Breast epithelium (tissue), 3 donors: ENCODE measurements around the gene KHDRBS1.

Experiments used
- POLR2A ChIP-seq: fragments of 450-650 bp; IDR thresholded peaks from one replicate; pipeline ENCODE4 v1.6.1; 2016; ENCODE audit warnings: antibody characterized with exemption, mild to moderate bottlenecking, moderate library complexity
- POLR2AphosphoS5 ChIP-seq, 3 donors: sonication (generic); formaldehyde crosslinking; IDR thresholded peaks; one replicate each; pipeline ENCODE4 v1.6.1; 2017; ENCODE audit warnings: antibody characterized with exemption in 3 of 3
- TF ChIP-seq, protein P1 (sequence below), 3 donors: fragments of 450-650 bp; IDR thresholded peaks; one replicate each; pipeline ENCODE4 v1.5.1; 2016 to 2017; ENCODE audit warnings: antibody characterized with exemption in 3 of 3, mild to moderate bottlenecking in 3 of 3, moderate library complexity in 3 of 3

DNA sequence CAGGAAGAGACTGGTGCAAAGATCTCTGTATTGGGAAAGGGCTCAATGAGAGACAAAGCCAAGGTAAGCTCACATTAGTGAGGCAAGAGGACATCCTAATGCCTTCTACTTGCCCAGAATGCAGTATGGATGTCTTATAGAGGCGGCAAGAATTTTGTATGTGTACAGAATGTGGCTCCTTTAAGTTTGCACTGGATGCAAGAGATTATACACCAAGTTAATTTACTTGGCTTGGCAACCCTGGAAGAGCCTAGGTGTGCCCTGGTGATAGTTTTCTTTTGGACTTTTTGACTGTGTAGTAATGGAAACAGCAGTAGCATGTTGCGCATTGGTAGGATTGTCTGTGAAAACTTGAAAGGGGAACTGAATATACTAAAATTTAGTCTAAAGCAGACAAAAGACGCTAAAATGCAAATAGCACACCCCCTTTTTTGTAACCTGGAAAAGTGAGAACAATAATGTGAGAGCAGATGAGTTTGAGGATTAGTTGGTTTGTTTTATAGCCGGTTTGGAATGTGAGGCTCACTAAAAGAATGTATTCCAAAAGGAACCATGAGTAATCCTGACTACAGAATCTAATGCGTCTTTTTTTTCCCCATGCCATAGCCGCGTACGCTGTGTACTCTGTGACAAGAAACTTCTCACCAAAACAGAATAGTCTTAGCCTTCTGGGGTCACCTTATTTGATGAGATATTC, 18.1 kb downstream of the KHDRBS1 start:
- TF ChIP-seq, protein P1, sequence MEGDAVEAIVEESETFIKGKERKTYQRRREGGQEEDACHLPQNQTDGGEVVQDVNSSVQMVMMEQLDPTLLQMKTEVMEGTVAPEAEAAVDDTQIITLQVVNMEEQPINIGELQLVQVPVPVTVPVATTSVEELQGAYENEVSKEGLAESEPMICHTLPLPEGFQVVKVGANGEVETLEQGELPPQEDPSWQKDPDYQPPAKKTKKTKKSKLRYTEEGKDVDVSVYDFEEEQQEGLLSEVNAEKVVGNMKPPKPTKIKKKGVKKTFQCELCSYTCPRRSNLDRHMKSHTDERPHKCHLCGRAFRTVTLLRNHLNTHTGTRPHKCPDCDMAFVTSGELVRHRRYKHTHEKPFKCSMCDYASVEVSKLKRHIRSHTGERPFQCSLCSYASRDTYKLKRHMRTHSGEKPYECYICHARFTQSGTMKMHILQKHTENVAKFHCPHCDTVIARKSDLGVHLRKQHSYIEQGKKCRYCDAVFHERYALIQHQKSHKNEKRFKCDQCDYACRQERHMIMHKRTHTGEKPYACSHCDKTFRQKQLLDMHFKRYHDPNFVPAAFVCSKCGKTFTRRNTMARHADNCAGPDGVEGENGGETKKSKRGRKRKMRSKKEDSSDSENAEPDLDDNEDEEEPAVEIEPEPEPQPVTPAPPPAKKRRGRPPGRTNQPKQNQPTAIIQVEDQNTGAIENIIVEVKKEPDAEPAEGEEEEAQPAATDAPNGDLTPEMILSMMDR (IDR thresholded peaks at IDR 0.05): no peak
- TF ChIP-seq POLR2A (no peak), POLR2AphosphoS5 (IDR thresholded peaks at IDR 0.05) (no peak)
